Measurements from ENCODE around the gene CLEC6A.
"Not testable (repeated sequence)": the region's sequence is repeated elsewhere in the genome, so short reads cannot be mapped to it uniquely, and the experiment has no call there.

Gene CLEC6A

DNA sequence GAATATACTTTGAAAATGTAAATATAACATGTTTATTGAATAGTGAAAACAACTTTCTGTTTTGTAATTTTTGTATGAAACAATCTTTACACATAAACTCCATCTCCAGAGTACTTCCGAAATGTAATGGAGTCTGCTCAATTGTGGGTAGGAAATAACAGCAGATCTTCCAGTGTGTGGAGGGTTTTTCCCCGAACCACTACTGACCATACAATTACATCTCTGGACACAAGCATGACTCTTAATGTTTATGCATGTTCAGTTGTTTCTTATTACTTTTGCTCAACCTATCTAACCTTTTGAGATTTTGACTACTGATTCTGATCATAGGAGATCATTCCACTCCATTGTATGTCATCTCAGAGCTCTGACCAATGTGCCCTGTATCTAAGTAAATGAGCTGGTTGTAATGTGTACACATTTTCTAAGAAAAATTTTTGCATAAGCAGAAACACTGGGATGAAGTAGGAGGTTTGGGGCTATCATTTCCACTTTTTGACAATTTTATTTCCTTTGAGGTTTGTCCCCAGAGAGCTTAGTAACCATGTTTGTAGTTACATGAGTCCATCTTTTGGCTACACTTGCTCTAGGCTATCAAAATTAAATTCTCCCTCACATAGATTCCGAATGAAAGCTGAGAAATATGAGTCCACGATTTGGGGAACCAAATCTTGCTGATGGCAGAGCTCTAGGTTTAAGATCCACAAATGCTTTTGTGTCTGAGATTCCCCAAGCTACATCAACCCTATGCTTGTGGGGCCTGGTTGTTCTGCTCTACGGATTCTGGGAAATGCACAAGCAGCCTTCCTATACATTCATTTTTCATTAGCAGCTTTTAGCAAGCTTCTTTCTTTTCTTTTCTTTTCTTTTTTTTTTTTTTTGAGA, 36.1 kb downstream of the CLEC6A start:
- intact Hi-C loops (cut with DNase I) = no loop called here
- no peak for DNase-seq

DNA sequence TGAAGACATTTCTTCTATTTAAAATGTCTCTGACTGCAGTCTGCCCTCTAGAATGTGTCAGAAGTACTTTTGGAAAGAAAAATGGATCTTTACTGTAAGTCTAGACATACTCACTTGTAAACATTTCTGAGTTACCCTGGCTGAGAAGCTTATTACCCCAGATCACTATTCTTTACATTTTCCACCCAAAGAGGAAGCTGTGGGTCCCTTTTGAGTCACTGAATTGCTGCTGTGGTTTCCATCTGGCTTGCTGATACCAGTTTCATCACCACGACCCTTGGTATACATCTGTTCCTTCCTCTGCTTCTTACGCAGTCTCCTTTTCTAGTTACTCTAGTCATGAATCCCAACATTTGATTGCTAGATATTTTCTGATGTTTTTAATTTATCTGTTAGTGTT, 37.3 kb downstream of the CLEC6A start:
- intact Hi-C loops (cut with DNase I) = no loop called here
- DNase-seq = no peak

DNA sequence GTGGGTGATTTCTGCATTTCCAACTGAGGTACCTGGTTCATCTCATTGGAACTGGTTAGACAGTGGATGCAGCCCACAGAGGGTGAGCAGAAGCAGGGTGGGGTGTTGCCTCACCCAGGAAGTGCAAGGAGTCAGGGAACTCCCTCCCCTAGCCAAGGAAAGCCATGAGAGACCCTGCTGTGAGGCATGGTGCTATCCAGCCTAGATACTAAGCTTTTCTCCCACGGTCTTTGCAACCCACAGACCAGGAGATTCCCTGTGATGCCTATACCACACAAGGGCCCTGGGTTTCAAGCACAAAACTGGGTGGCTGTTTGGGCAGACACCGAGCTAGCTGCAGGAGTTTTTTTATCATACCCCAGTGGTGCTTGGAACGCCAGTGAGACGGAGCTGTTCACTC, 39.9 kb downstream of the CLEC6A start:
- intact Hi-C loops (cut with DNase I) = not testable (repeated sequence)

DNA sequence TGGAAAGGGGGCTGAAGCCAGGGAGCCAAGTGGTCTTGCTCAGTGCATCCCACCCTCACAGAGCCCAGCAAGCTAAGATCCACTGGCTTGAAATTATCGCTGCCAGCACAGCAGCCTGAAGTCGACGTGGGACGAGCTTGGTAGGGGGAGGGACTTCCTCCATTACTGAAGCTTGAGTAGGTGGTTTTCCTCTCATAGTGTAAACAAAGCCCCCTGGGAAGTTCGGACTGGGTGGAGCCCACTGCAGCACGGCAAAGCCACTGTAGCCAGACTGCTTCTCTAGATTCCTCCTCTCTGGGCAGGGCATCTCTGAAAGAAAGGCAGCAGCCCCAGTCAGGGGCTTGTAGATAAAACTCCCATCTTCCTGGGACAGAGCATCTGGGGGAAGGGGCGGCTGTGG, 40.3 kb downstream of the CLEC6A start:
- intact Hi-C loops (cut with DNase I) = not testable (repeated sequence)
- peak in 3 of 10 donors; percentile 19 to 51 (median 45) for DNase-seq

More for the DNA sequence above, 39.9 kb downstream of the CLEC6A start:
- DNase-seq = not testable (repeated sequence)

DNA sequence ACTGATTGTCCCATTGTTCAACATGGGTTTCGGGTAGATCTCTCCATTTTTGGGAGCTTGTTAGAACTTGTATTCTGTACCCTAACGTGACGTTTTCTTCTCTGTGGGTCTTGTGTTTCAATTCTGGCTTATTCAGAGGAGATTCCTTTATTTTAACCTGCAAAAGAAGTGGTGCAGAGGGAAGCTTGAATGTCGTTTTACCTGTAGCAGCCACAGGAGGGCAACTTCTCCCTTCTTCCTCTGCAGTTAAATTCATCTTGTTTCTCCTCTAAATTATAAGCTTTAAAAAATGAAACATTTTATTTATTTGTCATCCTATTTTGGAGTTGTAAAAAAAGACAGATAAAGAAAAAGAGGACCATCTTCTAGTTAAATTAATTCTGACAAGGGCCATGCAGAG, 43.9 kb downstream of the CLEC6A start:
- intact Hi-C loops (cut with DNase I) = no loop called here
- DNase-seq = no peak

DNA sequence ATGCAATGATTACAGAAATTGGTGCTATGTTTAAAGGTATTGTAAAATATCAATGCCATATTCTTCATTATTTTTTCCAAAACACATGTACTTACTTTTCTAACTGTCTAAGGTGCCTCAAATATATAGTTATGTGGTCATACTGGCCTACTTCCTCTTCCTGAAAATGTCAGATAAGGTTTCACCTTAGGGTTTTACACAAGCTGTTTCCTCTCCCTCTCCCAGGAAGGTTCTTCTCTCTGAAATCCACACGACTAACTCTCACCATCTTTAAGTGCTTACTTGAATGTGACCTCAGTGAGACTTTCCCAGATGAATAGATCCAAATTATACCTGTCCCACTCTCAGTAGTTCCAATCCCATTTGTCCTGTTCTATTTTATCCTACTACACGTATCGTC, 46.0 kb downstream of the CLEC6A start:
- no peak for DNase-seq
- intact Hi-C loops (cut with DNase I) = no loop called here

DNA sequence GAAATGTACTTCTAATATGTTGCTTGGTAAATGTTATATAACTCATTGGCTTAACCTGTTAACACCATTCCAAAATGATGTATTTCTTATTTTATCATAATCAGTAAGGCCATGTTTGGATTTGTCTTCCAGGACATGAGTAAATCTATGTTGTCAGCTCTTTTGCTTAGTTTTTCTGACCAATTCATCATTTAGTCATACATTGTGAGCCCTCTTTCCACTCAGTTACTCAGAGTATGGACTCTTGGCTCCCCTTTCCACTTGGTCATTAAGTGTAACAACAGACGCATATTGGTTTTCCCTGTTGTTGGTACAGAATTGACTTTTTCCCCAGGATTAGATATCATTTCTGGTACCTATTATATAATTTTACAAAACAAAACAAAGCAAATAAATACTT, 48.6 kb downstream of the CLEC6A start:
- intact Hi-C loops (cut with DNase I) = no loop called here
- no peak for DNase-seq

DNA sequence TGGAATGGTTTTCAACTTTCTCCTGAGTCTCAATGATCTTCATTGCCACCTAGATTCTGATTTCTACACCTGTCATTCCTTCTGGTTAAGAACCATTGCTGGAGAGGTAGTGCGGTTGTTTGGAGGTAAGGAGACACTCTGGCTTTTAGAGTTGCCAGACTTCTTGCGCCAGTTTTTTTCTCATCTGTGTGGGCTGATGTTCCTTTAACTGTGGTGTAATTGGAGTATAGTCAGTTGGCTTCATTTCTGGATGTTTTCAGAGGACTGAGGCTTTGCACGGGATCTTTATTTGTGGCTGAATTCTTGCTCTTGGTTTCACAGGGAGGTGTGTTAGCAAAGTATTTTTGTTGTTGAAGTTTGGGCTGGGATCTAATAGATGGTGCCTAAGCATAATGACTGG, 51.8 kb downstream of the CLEC6A start:
- intact Hi-C loops (cut with DNase I) = no loop called here
- DNase-seq = no peak

DNA sequence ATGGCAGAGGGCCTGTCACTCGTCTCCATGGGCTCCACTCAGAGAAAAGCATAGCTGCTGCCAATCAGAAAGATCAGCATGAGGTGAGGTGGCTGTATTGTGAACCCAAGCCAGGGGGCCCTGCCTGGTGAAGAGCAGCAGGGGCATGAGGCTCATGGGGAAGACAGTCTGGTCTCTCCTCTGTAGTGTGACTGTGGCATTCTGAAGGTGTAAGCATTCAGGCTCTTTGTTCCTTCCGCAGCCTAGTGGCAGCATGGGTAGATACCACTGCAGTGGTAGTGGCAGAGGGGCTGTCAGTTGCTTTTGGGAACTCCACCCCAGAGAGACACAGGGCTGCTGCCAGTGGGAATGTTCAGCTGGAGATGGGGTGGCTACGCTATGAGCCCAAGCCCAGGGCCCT, 52.5 kb downstream of the CLEC6A start:
- intact Hi-C loops (cut with DNase I) = no loop called here
- no peak for DNase-seq

DNA sequence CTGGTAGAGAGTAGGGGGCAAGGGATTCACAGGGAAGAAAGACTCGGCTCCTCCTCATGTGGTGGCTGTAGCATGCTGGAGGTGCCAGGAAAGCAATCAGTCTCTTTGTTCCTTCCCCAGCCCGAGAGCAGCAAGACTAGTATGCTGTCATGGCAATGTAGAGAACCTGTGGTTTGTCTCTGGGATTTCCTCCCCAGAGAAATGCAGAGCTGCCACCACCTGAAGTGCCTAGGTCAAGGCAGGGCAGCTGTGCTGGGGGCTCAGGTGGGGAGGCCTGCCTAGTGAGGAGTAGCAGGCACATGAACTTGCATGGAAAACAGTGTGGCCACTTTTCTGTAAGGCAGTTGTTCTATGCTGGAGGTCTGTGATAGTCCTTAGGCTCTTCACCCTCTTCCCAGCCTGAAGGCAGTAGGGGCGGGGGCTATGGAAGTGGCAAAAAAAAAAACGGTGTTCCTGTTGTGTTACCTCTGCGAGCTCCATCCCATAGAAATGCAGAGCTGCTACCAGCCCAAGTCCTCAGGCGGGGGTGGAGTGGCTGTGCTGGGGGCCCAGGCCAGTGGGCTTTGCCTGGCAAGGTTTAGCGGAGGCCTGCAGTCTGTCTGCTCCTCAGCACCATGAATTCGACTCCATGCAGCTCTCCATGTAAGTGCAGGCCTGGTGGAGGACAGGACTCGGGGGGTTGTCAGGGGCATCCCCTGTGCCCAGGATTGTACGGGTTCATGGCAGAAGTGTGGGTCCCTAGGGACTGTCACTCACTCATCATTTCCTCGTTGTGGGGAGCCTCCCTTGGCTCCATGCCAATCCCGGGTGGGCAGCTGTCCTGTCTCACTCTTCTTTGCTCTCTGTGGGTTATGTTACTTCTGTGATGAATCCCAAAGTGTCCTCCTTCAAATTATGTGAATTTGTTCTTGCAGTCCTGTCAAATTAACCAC, 53.4 kb downstream of the CLEC6A start:
- intact Hi-C loops (cut with DNase I) = no loop called here
- no peak for DNase-seq

DNA sequence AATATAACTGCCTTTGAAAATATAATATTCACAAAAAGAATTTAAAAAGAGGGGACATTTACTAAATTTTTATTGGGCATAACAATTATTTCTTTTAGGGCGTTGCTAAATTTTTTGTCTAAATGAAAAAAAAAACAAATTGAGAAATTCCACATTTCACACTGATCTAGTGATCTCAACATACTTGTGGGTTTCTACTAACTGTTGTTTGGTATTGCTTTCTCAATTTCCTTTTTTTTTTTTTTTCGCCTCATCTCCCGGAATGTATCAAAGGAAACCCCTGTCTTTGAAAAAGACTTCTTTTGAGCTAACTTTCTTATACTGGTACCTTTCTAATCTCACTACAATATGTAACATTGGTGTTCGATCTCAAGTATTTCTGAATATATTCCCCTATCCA, 57.5 kb downstream of the CLEC6A start, which contains the start of gene CLEC4D:
CLEC4D (plus strand) TSS at position 248 of the 400 bp plus-strand sequence. CDS start 230 bp downstream, outside the sequence.
- DNase-seq = no peak
- intact Hi-C loops (cut with DNase I) = no loop called here

DNA sequence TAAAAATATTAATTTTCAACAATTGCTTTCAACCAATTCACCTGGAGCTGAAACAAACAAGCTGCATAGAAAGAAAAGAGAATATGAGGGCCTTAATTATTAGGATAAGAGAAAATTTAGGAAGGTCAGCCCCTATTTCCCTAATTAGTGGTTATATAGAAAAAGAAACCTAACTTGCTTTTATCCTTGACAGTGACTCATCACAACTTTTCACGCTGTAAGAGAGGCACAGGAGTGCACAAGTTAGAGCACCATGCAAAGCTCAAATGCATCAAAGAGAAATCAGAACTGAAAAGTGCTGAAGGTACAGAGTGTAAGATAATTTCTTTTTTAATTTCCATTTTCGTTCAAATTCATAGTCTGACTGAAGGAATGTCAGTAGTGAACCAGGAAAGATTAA, 62.2 kb downstream of the CLEC6A start:
- no peak for DNase-seq
- intact Hi-C loops (cut with DNase I) = no loop called here

DNA sequence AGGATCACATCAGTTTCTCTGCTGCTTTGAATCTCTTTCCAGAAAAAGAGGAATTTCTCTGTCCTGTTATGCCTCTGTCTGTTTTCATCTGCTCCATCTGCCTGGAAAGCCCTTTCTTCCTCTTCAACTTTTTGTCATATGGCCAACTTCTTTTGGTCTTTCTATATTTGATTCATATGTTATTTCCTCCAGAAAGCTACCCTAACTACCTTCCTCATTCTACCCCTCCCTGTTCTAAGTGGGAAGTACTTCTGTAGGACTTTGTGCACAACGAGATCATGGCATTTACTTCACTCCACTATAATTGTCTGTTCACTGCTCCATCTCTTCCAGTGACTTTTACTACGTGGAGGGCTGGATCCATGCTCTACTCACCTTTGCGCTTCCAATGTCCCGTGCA, 63.4 kb downstream of the CLEC6A start:
- no peak for DNase-seq
- intact Hi-C loops (cut with DNase I) = no loop called here

DNA sequence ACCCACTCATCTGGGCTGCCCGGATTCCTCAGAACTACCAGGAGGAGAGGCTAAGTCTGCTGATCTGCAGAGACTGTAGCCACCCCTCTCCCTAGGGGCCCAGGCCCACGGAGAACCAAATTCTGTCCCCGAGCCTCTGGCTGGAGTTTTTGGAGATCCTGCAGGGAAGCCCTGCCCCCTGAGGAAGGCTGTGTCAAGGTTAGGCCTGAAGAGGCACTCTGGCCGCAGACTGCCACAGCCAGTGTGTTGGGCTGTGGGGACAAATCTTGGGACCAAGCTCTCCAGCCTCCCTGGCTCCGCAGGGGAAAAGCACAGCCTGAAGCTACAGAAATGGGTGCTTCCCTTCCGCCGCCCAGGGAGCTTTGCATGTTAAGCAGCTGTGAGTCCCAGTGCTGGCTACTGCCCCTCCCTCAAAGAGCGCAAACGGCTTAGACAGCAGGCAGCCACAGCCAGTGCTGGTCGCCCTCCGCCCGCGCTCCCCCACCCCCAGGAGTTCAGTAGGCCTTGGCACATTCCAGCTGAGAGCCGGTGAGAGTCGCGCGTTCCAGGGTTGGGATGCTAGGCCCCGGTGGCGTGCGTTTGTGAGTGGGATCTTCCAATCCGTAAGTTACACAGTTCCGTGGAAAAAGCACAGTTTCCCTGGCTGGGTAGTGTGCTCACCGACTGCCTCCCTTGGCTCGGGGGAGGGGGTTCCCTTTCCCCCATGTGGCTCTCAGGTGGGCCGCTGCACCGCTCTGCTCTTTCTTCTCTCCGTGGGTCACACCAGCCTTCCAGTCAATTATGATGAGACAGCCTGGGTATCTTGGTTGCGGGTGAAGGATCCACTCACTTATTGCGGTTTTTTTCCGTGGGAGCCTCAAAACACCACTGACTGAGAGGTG, 71.7 kb downstream of the CLEC6A start:
- DNase-seq = peak in 2 of 10 donors; percentile 70 to 78
- intact Hi-C loops (cut with DNase I) = no loop called here
